ENCODE measurements around the gene ONECUT2. TPM values are rescaled to one million over a fixed set of nuclear protein-coding genes. Genes with fewer than 3 reads are reported as not detected.

The ONECUT2 gene
- polyA plus RNA-seq, 1 of the 3 experiments (the other 2 are of a cell fraction): 0.16 TPM

- TF ChIP-seq CTCF (IDR thresholded peaks at IDR 0.05): no peak
- no peak for TF ChIP-seq RAD21 (IDR thresholded peaks at IDR 0.05; ENCODE audit: low read length)
- TF ChIP-seq PBX3 (IDR thresholded peaks at IDR 0.05): no peak
- no peak for TF ChIP-seq RFX5 (IDR thresholded peaks at IDR 0.05; ENCODE audit: low read length)
- no peak for TF ChIP-seq NRF1 (IDR thresholded peaks at IDR 0.05; ENCODE audit: low read depth, low read length)
Observed at GRCh38 chr18:57441071-57441794, 6.1 kb downstream of the ONECUT2 start (continued).

GRCh38 chr18:57443247-57443646 is 8.1 kb downstream of the ONECUT2 start:
- Histone ChIP-seq H3K79me2 (ENCODE audit: insufficient read depth) (no peaks in the 10 kb centered on the region), H3K9me2 (no peaks in the 10 kb centered on the region), H3K4me1 (ENCODE audit: control insufficient read depth in 1 of 2, insufficient read depth in 2 of 2, low read depth in 1 of 2, low read length in 1 of 2) (peaks cover 0 to 12% of the 10 kb centered on the region in 2 experiments; a peak in 2 of 4 replicates), H3K27me3 (ENCODE audit: insufficient read depth) (no peaks in the 10 kb centered on the region), H3K4me3 (ENCODE audit: low read depth in 2 of 2, low read length in 1 of 2) (no peak overlapping the region), H3F3A (replicated peaks; ENCODE audit: insufficient read depth) (no peaks in the 10 kb centered on the region), H3K9ac (no peak overlapping the region), H3K9me3 (no peaks in the 10 kb centered on the region), H3K27ac (ENCODE audit: low read depth in 2 of 2, low read length in 1 of 2) (no peak overlapping the region), H2AFZ (ENCODE audit: low read depth) (no peak overlapping the region), H3K36me3 (replicated peaks in 1 of 2; ENCODE audit: control insufficient read depth in 1 of 2, insufficient read depth in 2 of 2, low read length in 1 of 2) (no peaks in the 10 kb centered on the region), H4K20me1 (ENCODE audit: insufficient read depth) (no peaks in the 10 kb centered on the region), H3K4me2 (no peak overlapping the region)
- ChIA-PET POLR2A (no interaction called here), CTCF (interaction anchor here (1.4 kb wide), 1 partner anchor 654 kb away, joined by 4 read pairs; no protein-coding TSS in a partner anchor)
- 31% methylated on average over 1 of the region's 1 CpG for WGBS (ENCODE audit: low lambda C conversion rate)
- TF ChIP-seq TAF1 (IDR thresholded peaks at IDR 0.05; ENCODE audit: borderline replicate concordance, low read depth, low read length) (no peak), TEAD4 (IDR thresholded peaks at IDR 0.05; ENCODE audit: borderline replicate concordance, insufficient read depth) (no peak), ELF1 (IDR thresholded peaks at IDR 0.05) (no peak), NFIC (IDR thresholded peaks at IDR 0.05; ENCODE audit: borderline replicate concordance) (no peak), EP300 (IDR thresholded peaks at IDR 0.05; ENCODE audit: borderline replicate concordance in 1 of 2, low read depth in 1 of 2, low read length in 1 of 2) (no peak), USF2 (IDR thresholded peaks at IDR 0.05; ENCODE audit: borderline replicate concordance, low read depth, low read length) (no peak), MEF2A (IDR thresholded peaks at IDR 0.05; ENCODE audit: borderline replicate concordance, low read depth) (no peak), ZBTB33 (IDR thresholded peaks at IDR 0.05; ENCODE audit: borderline replicate concordance, low read depth) (no peak), NRF1 (IDR thresholded peaks at IDR 0.05; ENCODE audit: low read depth, low read length) (no peak), FOXM1 (IDR thresholded peaks at IDR 0.05; ENCODE audit: low read depth) (no peak), FOXJ3 (CRISPR knock-in tag; IDR thresholded peaks at IDR 0.05) (no peak), IRF3 (IDR thresholded peaks at IDR 0.05; ENCODE audit: low read depth, low read length) (no peak), GABPA (IDR thresholded peaks at IDR 0.05; ENCODE audit: low read depth) (no peak), MXI1 (IDR thresholded peaks at IDR 0.05; ENCODE audit: low read depth, low read length) (no peak)
- DNase-seq: no peak

All from SK-N-SH (cell line).